HG02610 (cell line): Measurements from ENCODE around the gene PTGR1.

Experiments used
- ATAC-seq: cut with Tn5 transposase; IDR thresholded peaks from one replicate; pipeline ENCODE4 v1.9.1; 2021; ENCODE audit warnings: mild to moderate bottlenecking, moderate library complexity; ENCODE audit not compliant: unreplicated experiment

The PTGR1 gene

GRCh38 chr9:111548623-111549022 lies 50.8 kb downstream of the PTGR1 start:
- no peak for ATAC-seq

GRCh38 chr9:111542497-111543254 lies 56.8 kb downstream of the PTGR1 start:
- no peak for ATAC-seq

- ATAC-seq: no peak
Measured at GRCh38 chr9:111533099-111533790, 66.2 kb downstream of the PTGR1 start.

GRCh38 chr9:111531716-111532115 lies 67.7 kb downstream of the PTGR1 start:
- ATAC-seq: no peak

GRCh38 chr9:111529787-111530186 lies 69.7 kb downstream of the PTGR1 start:
- ATAC-seq: no peak

GRCh38 chr9:111527347-111527746 lies 72.1 kb downstream of the PTGR1 start:
- no peak for ATAC-seq

GRCh38 chr9:111525056-111525977 lies 74.1 kb downstream of the PTGR1 start, which contains the start of gene ZNF483:
Gene ZNF483, plus strand, starts transcription at chr9:111525179. Its CDS starts 2,217 bp downstream, at chr9:111527396.
- ATAC-seq: no peak

- no peak for ATAC-seq
Measured at GRCh38 chr9:111524731-111525055, 74.8 kb downstream of the PTGR1 start.

- no peak for ATAC-seq
Measured at GRCh38 chr9:111516061-111516465, 83.4 kb downstream of the PTGR1 start.

GRCh38 chr9:111514967-111515366 lies 84.5 kb downstream of the PTGR1 start:
- ATAC-seq: no peak
